ENCODE measurements around the gene SNTG2.
"Not testable (repeated sequence)": the region's sequence is repeated elsewhere in the genome, so short reads cannot be mapped to it uniquely, and the experiment has no call there.

GRCh38 chr2:909764-910379 is 40.8 kb upstream of the SNTG2 start:
- TF ChIP-seq, protein P1, sequence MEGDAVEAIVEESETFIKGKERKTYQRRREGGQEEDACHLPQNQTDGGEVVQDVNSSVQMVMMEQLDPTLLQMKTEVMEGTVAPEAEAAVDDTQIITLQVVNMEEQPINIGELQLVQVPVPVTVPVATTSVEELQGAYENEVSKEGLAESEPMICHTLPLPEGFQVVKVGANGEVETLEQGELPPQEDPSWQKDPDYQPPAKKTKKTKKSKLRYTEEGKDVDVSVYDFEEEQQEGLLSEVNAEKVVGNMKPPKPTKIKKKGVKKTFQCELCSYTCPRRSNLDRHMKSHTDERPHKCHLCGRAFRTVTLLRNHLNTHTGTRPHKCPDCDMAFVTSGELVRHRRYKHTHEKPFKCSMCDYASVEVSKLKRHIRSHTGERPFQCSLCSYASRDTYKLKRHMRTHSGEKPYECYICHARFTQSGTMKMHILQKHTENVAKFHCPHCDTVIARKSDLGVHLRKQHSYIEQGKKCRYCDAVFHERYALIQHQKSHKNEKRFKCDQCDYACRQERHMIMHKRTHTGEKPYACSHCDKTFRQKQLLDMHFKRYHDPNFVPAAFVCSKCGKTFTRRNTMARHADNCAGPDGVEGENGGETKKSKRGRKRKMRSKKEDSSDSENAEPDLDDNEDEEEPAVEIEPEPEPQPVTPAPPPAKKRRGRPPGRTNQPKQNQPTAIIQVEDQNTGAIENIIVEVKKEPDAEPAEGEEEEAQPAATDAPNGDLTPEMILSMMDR (IDR thresholded peaks at IDR 0.05), result not testable (repeated sequence)
- TF ChIP-seq POLR2AphosphoS5 (IDR thresholded peaks at IDR 0.05; ENCODE audit: insufficient read depth in 1 of 2, low read depth in 1 of 2), result not testable (repeated sequence)
